H1 (cell line): ENCODE data around the gene SAG. TPM values are rescaled to one million over a fixed set of nuclear protein-coding genes. Genes with fewer than 3 reads are reported as not detected.

Experiments
- CTCF ChIA-PET: fragments of 300-600 bp; sonication (Branson Sonifier 250); formaldehyde crosslinking; loops from one replicate; lab custom pipeline; 2021; ENCODE audit not compliant: partially characterized antibody; lab: Charles Lee
- POLR2A ChIA-PET: fragments of 300-600 bp; sonication (Branson Sonifier 250); formaldehyde crosslinking; loops from one replicate; lab custom pipeline; 2021; ENCODE audit warnings: inconsistent platforms; ENCODE audit not compliant: partially characterized antibody; lab: Charles Lee
- DNase-seq, 2 experiments: peaks; one replicate each; pipeline versions ENCODE4 v3.0.0 to v3.0.0-alpha.2; 2010 to 2022; ENCODE audit warnings: low spot score in 2 of 2, low read depth in 1 of 2, mixed read lengths in 1 of 2
- FAIRE-seq: peaks from 2 replicates; lab custom pipeline; 2011; peaks lifted over from hg19 to GRCh38; lab: Jason Lieb, UNC
- H2AFZ ChIP-seq: 2 replicates; pipeline ENCODE4 v1.8.1; 2012; ENCODE audit warnings: low read length, inconsistent platforms
- H2AK5ac ChIP-seq: 2 replicates; pipeline ENCODE4 v1.6.1; 2013; ENCODE audit warnings: low read depth, low read length
- H2BK120ac ChIP-seq: replicated peaks from 2 replicates; pipeline ENCODE3; 2013; ENCODE audit warnings: low read depth, low read length, inconsistent platforms
- H2BK12ac ChIP-seq: 2 replicates; pipeline ENCODE4 v1.6.1; 2013; ENCODE audit warnings: low read depth, low read length
- H2BK15ac ChIP-seq: 2 replicates; pipeline ENCODE4 v1.6.1; 2013; ENCODE audit warnings: low read length
- H2BK20ac ChIP-seq: 2 replicates; pipeline ENCODE4 v1.6.1; 2013; ENCODE audit warnings: low read length
- H2BK5ac ChIP-seq: 2 replicates; pipeline ENCODE4 v1.6.1; 2013; ENCODE audit warnings: low read depth, low read length
- H3K14ac ChIP-seq: 2 replicates; pipeline ENCODE4 v1.6.1; 2013; ENCODE audit warnings: inconsistent platforms; ENCODE audit not compliant: insufficient read length
- H3K18ac ChIP-seq: 2 replicates; pipeline ENCODE4 v1.6.1; 2013; ENCODE audit warnings: low read length; ENCODE audit errors: extremely low read depth
- H3K23ac ChIP-seq: 2 replicates; pipeline ENCODE4 v1.6.1; 2013; ENCODE audit warnings: inconsistent platforms; ENCODE audit not compliant: insufficient read length
- H3K23me2 ChIP-seq: 2 replicates; pipeline ENCODE4 v1.6.1; 2013; ENCODE audit warnings: low read depth, low read length
- H3K27ac ChIP-seq: 2 replicates; pipeline ENCODE4 v1.6.1; 2011; ENCODE audit warnings: low read depth, low read length, inconsistent platforms
- H3K27me3 ChIP-seq, 4 experiments: replicated peaks in 1 of 4; 1 replicate in 1 of 4; 2 replicates in 3 of 4; pipeline versions ENCODE4 v1.6.1 to v1.8.1; 2011 to 2013; ENCODE audit warnings: low read length in 3 of 4, mild to moderate bottlenecking in 3 of 4, inconsistent platforms in 2 of 4, mixed read lengths in 2 of 4, moderate library complexity in 1 of 4; ENCODE audit not compliant: control insufficient read depth in 3 of 4, insufficient read depth in 3 of 4; ENCODE audit errors: extremely low read depth in 1 of 4
- H3K36me3 ChIP-seq, 4 experiments: 2 replicates each; pipeline versions ENCODE4 v1.6.1 to v1.8.1; 2011 to 2013; ENCODE audit warnings: mild to moderate bottlenecking in 4 of 4, low read length in 3 of 4, moderate library complexity in 2 of 4, control low read depth in 1 of 4, inconsistent platforms in 1 of 4; ENCODE audit not compliant: insufficient read depth in 4 of 4, control insufficient read depth in 2 of 4
- H3K4ac ChIP-seq: replicated peaks from 2 replicates; pipeline ENCODE3; 2013; ENCODE audit warnings: low read length, low read depth, mixed read lengths, inconsistent platforms; ENCODE audit not compliant: insufficient read length
- H3K4me1 ChIP-seq, 4 experiments: replicated peaks in 1 of 4; 1 replicate in 1 of 4; 2 replicates in 3 of 4; pipeline versions ENCODE4 v1.6.1 to v1.8.1; 2011 to 2013; ENCODE audit warnings: low read length in 3 of 4, inconsistent platforms in 2 of 4, mixed read lengths in 1 of 4; ENCODE audit not compliant: insufficient read depth in 4 of 4, control insufficient read depth in 3 of 4
- H3K4me2 ChIP-seq, 2 experiments: 2 replicates each; pipeline versions ENCODE4 v1.6.1 to v1.8.1; 2011 to 2013; ENCODE audit warnings: low read depth in 2 of 2, low read length in 2 of 2, control low read depth in 1 of 2, inconsistent platforms in 1 of 2, mild to moderate bottlenecking in 1 of 2; ENCODE audit not compliant: insufficient read depth in 1 of 2
- H3K4me3 ChIP-seq, 4 experiments: fragments of 200-600, 300-600 bp in 1 of 4; sonication (generic), shearing (Covaris generic), sonication (Bioruptor Twin) in 1 of 4; 2 replicates each; pipeline versions ENCODE4 v1.5.1 to v1.8.1; 2011 to 2016; ENCODE audit warnings: low read length in 4 of 4, low read depth in 3 of 4, control low read depth in 2 of 4, inconsistent platforms in 2 of 4, mild to moderate bottlenecking in 2 of 4, mixed read lengths in 1 of 4, moderate library complexity in 1 of 4; ENCODE audit not compliant: insufficient read depth in 2 of 4; ENCODE audit errors: extremely low read depth in 1 of 4
- H3K56ac ChIP-seq: replicated peaks from 2 replicates; pipeline ENCODE3; 2013; ENCODE audit warnings: low read depth, mild to moderate bottlenecking, mixed read lengths, low read length, inconsistent platforms; ENCODE audit not compliant: insufficient read length
- H3K79me1 ChIP-seq: 2 replicates; pipeline ENCODE4 v1.6.1; 2013; ENCODE audit warnings: low read depth, low read length, control low read depth
- H3K79me2 ChIP-seq, 2 experiments: 2 replicates each; pipeline versions ENCODE4 v1.6.1 to v1.8.1; 2012 to 2013; ENCODE audit warnings: low read length in 2 of 2, mild to moderate bottlenecking in 2 of 2, inconsistent platforms in 1 of 2; ENCODE audit not compliant: insufficient read depth in 2 of 2, control insufficient read depth in 1 of 2
- H3K9ac ChIP-seq, 4 experiments: replicated peaks in 1 of 4; 1 replicate in 1 of 4; 2 replicates in 3 of 4; pipeline versions ENCODE4 v1.6.1 to v1.8.1; 2011 to 2013; ENCODE audit warnings: low read depth in 3 of 4, low read length in 3 of 4, control low read depth in 2 of 4, mild to moderate bottlenecking in 2 of 4, moderate library complexity in 2 of 4, inconsistent platforms in 1 of 4; ENCODE audit errors: extremely low read depth in 1 of 4
- H3K9me3 ChIP-seq, 2 experiments: 2 replicates each; pipeline versions ENCODE4 v1.6.1 to v1.8.1; 2012 to 2013; ENCODE audit warnings: mild to moderate bottlenecking in 2 of 2, moderate library complexity in 2 of 2, control low read depth in 1 of 2, inconsistent platforms in 1 of 2, low read depth in 1 of 2, low read length in 1 of 2, mixed read lengths in 1 of 2; ENCODE audit not compliant: insufficient read depth in 2 of 2
- H4K20me1 ChIP-seq, 2 experiments: replicated peaks in 1 of 2; 2 replicates each; pipeline versions ENCODE3 to v1.8.1; 2011 to 2013; ENCODE audit warnings: inconsistent platforms in 2 of 2, low read length in 2 of 2, mild to moderate bottlenecking in 1 of 2; ENCODE audit not compliant: insufficient read depth in 2 of 2, control insufficient read depth in 1 of 2
- H4K5ac ChIP-seq: 2 replicates; pipeline ENCODE4 v1.6.1; 2013; ENCODE audit warnings: low read length, low read depth, mixed read lengths, inconsistent platforms; ENCODE audit not compliant: insufficient read length
- H4K8ac ChIP-seq: 2 replicates; pipeline ENCODE4 v1.8.0; 2013; ENCODE audit warnings: mild to moderate bottlenecking, moderate library complexity, low read length, inconsistent platforms; ENCODE audit not compliant: insufficient read depth; ENCODE audit errors: extremely low read depth
- H4K91ac ChIP-seq: replicated peaks from 2 replicates; pipeline ENCODE3; 2013; ENCODE audit warnings: low read length, mixed read lengths, inconsistent platforms; ENCODE audit not compliant: insufficient read length
- CBX8 ChIP-seq: fragments of 300-800, 300-1000 bp; sonication (generic); IDR thresholded peaks from 2 replicates; pipeline ENCODE4 v1.7.1; 2016; ENCODE audit warnings: low read depth, low read length, borderline replicate concordance
- CEBPB ChIP-seq: IDR thresholded peaks from 2 replicates; pipeline ENCODE4 v1.6.1; 2012; ENCODE audit warnings: low read depth, low read length
- CTBP2 ChIP-seq: IDR thresholded peaks from 2 replicates; pipeline ENCODE4 v1.7.0; 2011; ENCODE audit warnings: borderline replicate concordance, mild to moderate bottlenecking, moderate library complexity, mixed read lengths, low read length; ENCODE audit not compliant: insufficient read depth, insufficient read length
- EP300 ChIP-seq, 2 experiments: IDR thresholded peaks; 1 replicate in 1 of 2; 2 replicates in 1 of 2; pipeline ENCODE4 v1.6.1; 2011 to 2012; ENCODE audit warnings: low read depth in 2 of 2, low read length in 2 of 2, mild to moderate bottlenecking in 2 of 2, borderline replicate concordance in 1 of 2, inconsistent platforms in 1 of 2, moderate library complexity in 1 of 2
- EZH2 ChIP-seq: fragments of 200-600 bp; sonication (generic); IDR thresholded peaks from 2 replicates; pipeline ENCODE4 v1.7.1; 2012; ENCODE audit warnings: low read depth, mild to moderate bottlenecking, moderate library complexity, low read length, inconsistent platforms; ENCODE audit not compliant: severe bottlenecking
- GTF2F1 ChIP-seq: IDR thresholded peaks from 2 replicates; pipeline ENCODE4 v1.6.1; 2012; ENCODE audit warnings: low read depth, low read length, improper control_type of control experiment, borderline replicate concordance
- KDM1A ChIP-seq: fragments of 200-600, 300-600 bp; sonication (generic); IDR thresholded peaks from 2 replicates; pipeline ENCODE4 v1.7.1; 2016; ENCODE audit warnings: mild to moderate bottlenecking, low read length, borderline replicate concordance
- KDM4A ChIP-seq: IDR thresholded peaks from one replicate; pipeline ENCODE4 v1.7.1; 2012; ENCODE audit warnings: low read depth, mild to moderate bottlenecking, moderate library complexity, low read length, inconsistent platforms; ENCODE audit not compliant: severe bottlenecking
- KDM5A ChIP-seq: fragments of 200-600 bp; IDR thresholded peaks from 2 replicates; pipeline ENCODE4 v1.7.1; 2012; ENCODE audit warnings: mild to moderate bottlenecking, low read length, inconsistent platforms, mixed read lengths
- NANOG ChIP-seq: IDR thresholded peaks from 2 replicates; pipeline ENCODE4 v1.6.1; 2011; ENCODE audit warnings: low read length, low read depth, mild to moderate bottlenecking, inconsistent platforms; ENCODE audit not compliant: insufficient read depth, poor library complexity, severe bottlenecking
- NRF1 ChIP-seq: IDR thresholded peaks from 2 replicates; pipeline ENCODE4 v1.6.1; 2011; ENCODE audit warnings: mild to moderate bottlenecking, low read depth, low read length, improper control_type of control experiment
- RBBP5 ChIP-seq: IDR thresholded peaks from 2 replicates; pipeline ENCODE4 v1.7.1; 2012; ENCODE audit warnings: low read depth, mild to moderate bottlenecking, inconsistent platforms, low read length, moderate library complexity, borderline replicate concordance
- RXRA ChIP-seq: IDR thresholded peaks from 2 replicates; pipeline ENCODE4 v1.6.1; 2011; ENCODE audit warnings: low read depth, mild to moderate bottlenecking, low read length, moderate library complexity; ENCODE audit not compliant: insufficient read depth
- ZNF274 ChIP-seq: IDR thresholded peaks from 2 replicates; pipeline ENCODE4 v1.7.0; 2012; ENCODE audit warnings: low read length, borderline replicate concordance; ENCODE audit errors: extremely low read depth
- WGBS, 2 experiments: shearing (Covaris generic) in 1 of 2; methylation state at CpG; one replicate each; pipeline versions ENCODE4 v1.1.6 to v1.1.7; 2013 to 2015; ENCODE audit warnings: low lambda C conversion rate in 2 of 2, mixed read lengths in 2 of 2, inconsistent platforms in 1 of 2, low coverage in 1 of 2, missing lambda C conversion rate in 1 of 2; ENCODE audit not compliant: insufficient replicate concordance in 2 of 2, insufficient coverage in 1 of 2, insufficient read length in 1 of 2; ENCODE audit errors: extremely low coverage in 1 of 2, missing lambda C conversion rate in 1 of 2; 5-methylcytosine and 5-hydroxymethylcytosine counted together
- polyA plus RNA-seq, 7 experiments: library from polyadenylated mRNA; depleted of rRNA in 3 of 7; stranded (reverse) in 5 of 7; unstranded in 2 of 7; fragments of >200 nt in 5 of 7; fragments of 200-250 nt in 2 of 7; gene quantifications; 1 replicate in 5 of 7; 2 replicates in 1 of 7; 4 replicates in 1 of 7; pipeline versions ENCODE4 v1.2.1 to v1.2.3, GENCODE V29; 2011 to 2013; ENCODE audit warnings: missing spikeins in 2 of 7, mixed read lengths in 2 of 7
- total RNA-seq: library from RNA; stranded (reverse); fragmentation: NEBNext Ultra II Directional; extraction: Animal tissue kit (Norgen Biotek cat#: 25700); gene quantifications from 2 replicates; pipeline ENCODE4 v1.2.1, GENCODE V29; 2021

The SAG gene
- total and polyA plus RNA-seq, 2 of the 8 experiments (the other 6 are each of a cell fraction or from before 2014, with no cell fraction given) = not detected

- POLR2A ChIA-PET = no interaction called here
Observed at GRCh38 chr2:233358947-233359346, 51.3 kb downstream of the SAG start.

More at GRCh38 chr2:233358947-233359346, 51.3 kb downstream of the SAG start:
- H3K27ac ChIP-seq = no peak overlapping the region
- no peak overlapping the region for H4K8ac ChIP-seq
- peaks cover 3% of the 10 kb centered on the region; the same call in 1 of the 2 replicates for H3K79me1 ChIP-seq
- 93% methylated on average over 6 of the region's 6 CpGs; no CpG with 5 or more reads in 1 of the 2 experiments for WGBS, 2 experiments
- H3K79me2 ChIP-seq = peaks cover 0 to 35% of the 10 kb centered on the region in 2 experiments; a peak in 2 of 4 replicates
- no peaks in the 10 kb centered on the region for H3K9me3 ChIP-seq
- H3K9ac ChIP-seq = no peak overlapping the region
- peaks cover 8 to 16% of the 10 kb centered on the region in 2 experiments for H4K20me1 ChIP-seq
- no peaks in the 10 kb centered on the region for H3K36me3 ChIP-seq
- no peak overlapping the region for H4K91ac ChIP-seq
- no peak overlapping the region for H3K23ac ChIP-seq
- H3K4me1 ChIP-seq = no peaks in the 10 kb centered on the region
- H2BK5ac ChIP-seq = no peak overlapping the region
- no peak overlapping the region for H3K4me3 ChIP-seq
- CTCF ChIA-PET = no interaction called here
- no peak overlapping the region for H2BK120ac ChIP-seq
- H4K5ac ChIP-seq = no peak overlapping the region
- H3K4ac ChIP-seq = no peak overlapping the region
- no peak overlapping the region for H2AFZ ChIP-seq
- TF ChIP-seq CBX8 = no peak
- no peak for TF ChIP-seq KDM1A
- TF ChIP-seq RXRA = no peak
- TF ChIP-seq EZH2 = no peak
- no peak for TF ChIP-seq NRF1
- no peak for TF ChIP-seq EP300 (IDR thresholded peaks at IDR 0.05; ENCODE audit: borderline replicate concordance in 1 of 2, low read depth in 2 of 2, low read length in 2 of 2)
- TF ChIP-seq KDM5A = no peak
- no peak for TF ChIP-seq CEBPB
- no peak for TF ChIP-seq NANOG
- no peak for TF ChIP-seq CTBP2
- no peak for TF ChIP-seq RBBP5
- TF ChIP-seq GTF2F1 = no peak
- TF ChIP-seq ZNF274 = no peak
- TF ChIP-seq KDM4A = no peak
- H3K23me2 ChIP-seq = peaks cover 8% of the 10 kb centered on the region
- H2AK5ac ChIP-seq = no peak overlapping the region
- FAIRE-seq (no peak), DNase-seq (no peak)
- H3K18ac ChIP-seq = no peak overlapping the region
- no peak overlapping the region for H3K4me2 ChIP-seq
- H2BK12ac ChIP-seq = no peak overlapping the region
- H3K56ac ChIP-seq = no peak overlapping the region
- no peak overlapping the region for H2BK15ac ChIP-seq
- peaks cover 0 to 12% (median 6%) of the 10 kb centered on the region in 4 experiments; a peak in 5 of 7 replicates for H3K27me3 ChIP-seq
- H3K14ac ChIP-seq = no peak overlapping the region
- H2BK20ac ChIP-seq = no peak overlapping the region
